Mesenchymal stem cell (in vitro differentiated cells and primary cell): Measurements from ENCODE around the gene OSER1.
A peak's percentile ranks its signal among the peaks of the same experiment; 100 is the strongest.

Source experiments
- DNase-seq: peaks from one replicate; pipeline ENCODE4 v3.0.0-alpha.2; 2013
- H2AFZ ChIP-seq: one replicate; pipeline ENCODE4 v1.6.1; 2013; ENCODE audit warnings: low read depth, mild to moderate bottlenecking, control low read depth, inconsistent platforms, low read length, moderate library complexity
- H2AK5ac ChIP-seq: 2 replicates; pipeline ENCODE4 v1.6.1; 2013; ENCODE audit warnings: low read length, moderate library complexity, mild to moderate bottlenecking, inconsistent platforms; ENCODE audit not compliant: severe bottlenecking
- H2BK120ac ChIP-seq: one replicate; pipeline ENCODE4 v1.6.1; 2013; ENCODE audit warnings: low read depth, mild to moderate bottlenecking, inconsistent platforms, low read length, moderate library complexity
- H2BK12ac ChIP-seq, 2 experiments: one replicate each; pipeline ENCODE4 v1.6.1; 2013; ENCODE audit warnings: inconsistent platforms in 2 of 2, low read length in 2 of 2, mild to moderate bottlenecking in 2 of 2, moderate library complexity in 2 of 2, control low read depth in 1 of 2
- H2BK15ac ChIP-seq: one replicate; pipeline ENCODE4 v1.6.1; 2013; ENCODE audit warnings: mild to moderate bottlenecking, low read depth, inconsistent platforms; ENCODE audit not compliant: poor library complexity, severe bottlenecking
- H2BK5ac ChIP-seq: 2 replicates; pipeline ENCODE4 v1.6.1; 2013; ENCODE audit warnings: low read depth, mild to moderate bottlenecking, low read length, control low read depth, inconsistent platforms; ENCODE audit not compliant: poor library complexity, severe bottlenecking
- H3K14ac ChIP-seq, 2 experiments: one replicate each; pipeline ENCODE4 v1.6.1; 2013; ENCODE audit warnings: inconsistent platforms in 2 of 2, low read length in 2 of 2, control low read depth in 1 of 2, mild to moderate bottlenecking in 1 of 2, moderate library complexity in 1 of 2
- H3K18ac ChIP-seq, 2 experiments: one replicate each; pipeline ENCODE4 v1.6.1; 2013; ENCODE audit warnings: inconsistent platforms in 2 of 2, low read length in 2 of 2, control low read depth in 1 of 2, low read depth in 1 of 2, mild to moderate bottlenecking in 1 of 2
- H3K23ac ChIP-seq, 2 experiments: one replicate each; pipeline ENCODE4 v1.6.1; 2013; ENCODE audit warnings: inconsistent platforms in 2 of 2, low read length in 2 of 2, mild to moderate bottlenecking in 2 of 2, moderate library complexity in 2 of 2, control low read depth in 1 of 2
- H3K27ac ChIP-seq: 2 replicates; pipeline ENCODE4 v1.5.1; 2013; ENCODE audit warnings: mild to moderate bottlenecking, moderate library complexity, low read length, control low read depth, inconsistent platforms; ENCODE audit not compliant: poor library complexity, severe bottlenecking
- H3K27me3 ChIP-seq, 2 experiments: 2 replicates each; pipeline versions ENCODE4 v1.6.1 to v1.7.0; 2013; ENCODE audit warnings: low read length in 2 of 2, mild to moderate bottlenecking in 2 of 2, moderate library complexity in 2 of 2, control low read depth in 1 of 2, inconsistent platforms in 1 of 2; ENCODE audit not compliant: control insufficient read depth in 1 of 2, insufficient read depth in 1 of 2
- H3K36me3 ChIP-seq, 2 experiments: 2 replicates each; pipeline versions ENCODE4 v1.6.1 to v1.7.0; 2013; ENCODE audit warnings: low read length in 2 of 2, control low read depth in 1 of 2, inconsistent platforms in 1 of 2, low read depth in 1 of 2, mild to moderate bottlenecking in 1 of 2; ENCODE audit not compliant: insufficient read depth in 2 of 2, control insufficient read depth in 1 of 2
- H3K4ac ChIP-seq, 2 experiments: one replicate each; pipeline ENCODE4 v1.6.1; 2013; ENCODE audit warnings: inconsistent platforms in 2 of 2, low read length in 2 of 2, mild to moderate bottlenecking in 2 of 2, moderate library complexity in 2 of 2, control low read depth in 1 of 2, low read depth in 1 of 2
- H3K4me1 ChIP-seq: 2 replicates; pipeline ENCODE4 v1.6.1; 2013; ENCODE audit warnings: low read depth, low read length, control low read depth; ENCODE audit not compliant: control insufficient read depth, insufficient read depth
- H3K4me2 ChIP-seq: 2 replicates; pipeline ENCODE4 v1.6.1; 2013; ENCODE audit warnings: low read length, mild to moderate bottlenecking, inconsistent platforms; ENCODE audit not compliant: poor library complexity, severe bottlenecking
- H3K4me3 ChIP-seq, 2 experiments: 2 replicates each; pipeline versions ENCODE4 v1.5.1 to v1.7.0; 2013; ENCODE audit warnings: low read length in 2 of 2, mild to moderate bottlenecking in 2 of 2, control low read depth in 1 of 2, low read depth in 1 of 2; ENCODE audit not compliant: insufficient read depth in 1 of 2
- H3K79me1 ChIP-seq: replicated peaks from 2 replicates; pipeline ENCODE4 v1.6.1; 2013; ENCODE audit warnings: mild to moderate bottlenecking, control low read depth, low read length, inconsistent platforms; ENCODE audit not compliant: poor library complexity, severe bottlenecking
- H3K9ac ChIP-seq: 2 replicates; pipeline ENCODE4 v1.7.0; 2013; ENCODE audit warnings: mild to moderate bottlenecking, low read length, moderate library complexity
- H3K9me3 ChIP-seq: 2 replicates; pipeline ENCODE4 v1.7.0; 2013; ENCODE audit warnings: mild to moderate bottlenecking, low read length; ENCODE audit not compliant: control insufficient read depth
- H4K8ac ChIP-seq: one replicate; pipeline ENCODE4 v1.6.1; 2013; ENCODE audit warnings: inconsistent platforms, mild to moderate bottlenecking, low read length, moderate library complexity
- H4K91ac ChIP-seq: one replicate; pipeline ENCODE4 v1.6.1; 2013; ENCODE audit warnings: mild to moderate bottlenecking, low read length, inconsistent platforms
- WGBS: methylation state at CpG from one replicate; pipeline ENCODE4 v1.1.7; 2013; ENCODE audit warnings: mixed read lengths; 5-methylcytosine and 5-hydroxymethylcytosine counted together

The OSER1 gene

DNA sequence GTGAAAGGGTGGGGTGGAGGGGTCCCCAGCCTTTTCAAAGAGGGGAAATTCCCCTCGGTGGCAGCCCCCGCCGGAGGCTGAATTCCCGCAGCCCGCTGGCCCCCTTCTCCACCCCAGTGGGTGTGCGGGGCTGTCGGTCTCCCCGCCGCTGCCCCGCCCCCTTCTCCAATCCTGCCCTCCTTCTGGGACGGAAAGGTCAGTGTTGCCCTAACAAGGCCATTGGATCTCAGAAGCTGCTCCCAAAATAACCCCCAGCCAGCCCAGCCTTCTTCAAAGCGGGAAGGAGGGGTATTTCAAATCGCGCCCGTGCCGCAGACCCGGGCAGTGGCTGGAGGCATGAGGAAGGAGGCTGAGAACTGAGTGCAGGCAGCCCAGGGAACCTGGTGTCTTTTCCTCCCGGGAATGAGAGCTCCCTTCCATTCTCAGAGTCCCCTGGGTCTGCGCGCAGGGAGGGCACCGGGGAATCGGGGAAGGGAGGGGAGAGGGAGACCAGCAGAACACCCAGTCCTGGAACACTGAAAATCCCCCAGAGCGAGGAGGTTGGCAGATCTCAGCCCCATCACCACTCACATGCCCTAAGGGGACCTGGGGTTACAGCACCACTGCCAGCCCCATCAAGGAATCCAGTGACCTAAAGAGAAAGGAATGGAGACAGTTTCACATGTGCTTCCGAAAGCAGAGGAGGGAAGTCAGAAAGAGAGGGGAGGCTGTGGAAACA is 23.4 kb downstream of the OSER1 start, which contains the start of gene JPH2:
JPH2 (minus strand) TSS at position 135 of the 718 bp plus-strand sequence. CDS start 483 bp downstream, outside the sequence.
- no peaks in the 10 kb centered on the region for H3K79me1 ChIP-seq
- H2BK5ac ChIP-seq, result peak within 1 kb of the TSS; percentile 75
- H3K23ac ChIP-seq, result peak within 1 kb of the TSS in 1 of 2 experiments; percentile 79
- peak within 1 kb of the TSS; percentile 80 for H2AFZ ChIP-seq
- H3K36me3 ChIP-seq, result no peaks in the 10 kb centered on the region
- peak within 1 kb of the TSS; percentile 50 to 89 for H3K18ac ChIP-seq
- H3K27ac ChIP-seq, result peak within 1 kb of the TSS; percentile 89
- peak within 1 kb of the TSS; percentile 76 for H2AK5ac ChIP-seq
- H3K14ac ChIP-seq, result peak within 1 kb of the TSS in 1 of 2 experiments; percentile 83
- H3K27me3 ChIP-seq, result peaks cover 0 to 20% of the 10 kb centered on the region in 2 experiments
- H3K9me3 ChIP-seq, result no peaks in the 10 kb centered on the region
- peak within 1 kb of the TSS; percentile 67 for H3K9ac ChIP-seq
- peaks cover 20% of the 10 kb centered on the region for H3K4me1 ChIP-seq
- DNase-seq, result peak; percentile 83
- H4K8ac ChIP-seq, result peak within 1 kb of the TSS; percentile 88
- peak within 1 kb of the TSS; percentile 78 for H4K91ac ChIP-seq
- 0% methylated on average over 17 of the region's 24 CpGs for WGBS
- peak within 1 kb of the TSS; percentile 82 to 88 for H2BK12ac ChIP-seq
- peak within 1 kb of the TSS; percentile 71 for H3K4me2 ChIP-seq
- H2BK120ac ChIP-seq, result peak within 1 kb of the TSS; percentile 90
- H2BK15ac ChIP-seq, result peak within 1 kb of the TSS; percentile 80
- H3K4me3 ChIP-seq, result peak within 1 kb of the TSS; percentile 52 to 61
- peak within 1 kb of the TSS; percentile 28 to 78 for H3K4ac ChIP-seq

DNA sequence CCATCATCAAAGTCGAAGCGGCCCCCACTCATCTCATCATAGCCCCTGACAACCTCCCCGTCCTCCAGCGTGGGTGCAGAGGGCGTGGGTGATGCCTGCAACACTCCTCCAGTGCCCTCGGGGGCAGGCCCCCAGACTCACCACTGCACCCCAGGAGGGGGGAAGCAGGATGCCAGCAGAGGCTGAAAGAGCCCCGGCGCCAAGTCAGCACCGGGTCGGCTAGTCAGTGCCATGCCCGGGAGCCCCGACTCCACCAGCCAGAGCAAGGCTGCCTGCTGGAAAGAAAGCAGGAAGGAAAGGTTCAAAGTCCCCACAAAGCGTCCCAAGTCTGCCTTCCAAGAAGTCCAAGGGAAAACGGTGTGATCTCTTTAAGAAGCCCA is 23.9 kb downstream of the OSER1 start:
- H4K8ac ChIP-seq, result peak overlapping the region; percentile 62
- H2AFZ ChIP-seq, result peak overlapping the region; percentile 80
- H3K4ac ChIP-seq, result peak overlapping the region; percentile 20 to 78
- peak overlapping the region; percentile 71 for H3K4me2 ChIP-seq
- H3K9ac ChIP-seq, result peak overlapping the region; percentile 67
- H2BK15ac ChIP-seq, result peak overlapping the region; percentile 80
- peak overlapping the region; percentile 50 to 89 for H3K18ac ChIP-seq
- WGBS, result 23% methylated on average over 14 of the region's 14 CpGs
- no peaks in the 10 kb centered on the region for H3K9me3 ChIP-seq
- H3K27ac ChIP-seq, result peak overlapping the region; percentile 51
- H3K4me3 ChIP-seq, result peak overlapping the region; percentile 52 to 61
- H2BK12ac ChIP-seq, result peak overlapping the region in 1 of 2 experiments; percentile 87
- peak overlapping the region; percentile 90 for H2BK120ac ChIP-seq
- H2BK5ac ChIP-seq, result peak overlapping the region; percentile 67
- H3K79me1 ChIP-seq, result no peaks in the 10 kb centered on the region
- H3K27me3 ChIP-seq, result peaks cover 0 to 25% of the 10 kb centered on the region in 2 experiments
- no peak overlapping the region for H3K23ac ChIP-seq
- no peak overlapping the region for H2AK5ac ChIP-seq
- no peaks in the 10 kb centered on the region for H3K36me3 ChIP-seq
- H4K91ac ChIP-seq, result no peak overlapping the region
- peak overlapping the region in 1 of 2 experiments; percentile 83 for H3K14ac ChIP-seq
- DNase-seq, result no peak
- peaks cover 21% of the 10 kb centered on the region for H3K4me1 ChIP-seq

DNA sequence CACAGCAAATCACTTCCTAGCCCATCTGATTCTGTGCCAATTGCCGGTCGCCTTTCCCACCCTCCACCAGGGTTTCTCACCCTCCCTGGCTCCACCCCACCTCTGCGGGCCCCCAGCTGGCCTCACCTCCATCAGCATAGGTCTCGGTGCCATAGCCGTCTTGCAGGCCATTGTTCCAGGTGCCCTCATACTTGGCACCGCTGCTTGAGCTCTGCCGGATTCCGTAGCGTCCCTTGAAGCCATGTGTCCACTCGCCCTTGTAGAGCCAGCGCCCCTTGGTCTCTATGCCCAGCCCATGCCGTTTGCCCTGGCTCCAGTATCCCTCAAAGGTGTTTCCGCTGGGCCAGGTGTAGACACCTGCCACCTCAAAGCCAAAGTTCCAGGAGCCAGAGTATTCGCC is 24.4 kb downstream of the OSER1 start:
- H3K4me1 ChIP-seq, result peaks cover 24% of the 10 kb centered on the region
- H4K8ac ChIP-seq, result no peak overlapping the region
- H2AFZ ChIP-seq, result no peak overlapping the region
- peak overlapping the region in 1 of 2 experiments; percentile 78 for H3K4ac ChIP-seq
- DNase-seq, result no peak
- H3K79me1 ChIP-seq, result no peaks in the 10 kb centered on the region
- peaks cover 0 to 30% of the 10 kb centered on the region in 2 experiments for H3K27me3 ChIP-seq
- no peak overlapping the region for H2BK5ac ChIP-seq
- H3K27ac ChIP-seq, result no peak overlapping the region
- no peak overlapping the region for H4K91ac ChIP-seq
- no peak overlapping the region for H2AK5ac ChIP-seq
- no peak overlapping the region for H3K9ac ChIP-seq
- H3K36me3 ChIP-seq, result no peaks in the 10 kb centered on the region
- 91% methylated on average over 14 of the region's 14 CpGs for WGBS
- peak overlapping the region in 1 of 2 experiments; percentile 55 for H3K18ac ChIP-seq
- no peaks in the 10 kb centered on the region for H3K9me3 ChIP-seq
- H3K23ac ChIP-seq, result no peak overlapping the region
- H2BK15ac ChIP-seq, result peak overlapping the region; percentile 17
- peak overlapping the region in 1 of 2 experiments; percentile 37 for H2BK12ac ChIP-seq
- H3K4me3 ChIP-seq, result no peak overlapping the region
- H3K4me2 ChIP-seq, result peak overlapping the region; percentile 71
- no peak overlapping the region for H3K14ac ChIP-seq
- H2BK120ac ChIP-seq, result peak overlapping the region; percentile 90

DNA sequence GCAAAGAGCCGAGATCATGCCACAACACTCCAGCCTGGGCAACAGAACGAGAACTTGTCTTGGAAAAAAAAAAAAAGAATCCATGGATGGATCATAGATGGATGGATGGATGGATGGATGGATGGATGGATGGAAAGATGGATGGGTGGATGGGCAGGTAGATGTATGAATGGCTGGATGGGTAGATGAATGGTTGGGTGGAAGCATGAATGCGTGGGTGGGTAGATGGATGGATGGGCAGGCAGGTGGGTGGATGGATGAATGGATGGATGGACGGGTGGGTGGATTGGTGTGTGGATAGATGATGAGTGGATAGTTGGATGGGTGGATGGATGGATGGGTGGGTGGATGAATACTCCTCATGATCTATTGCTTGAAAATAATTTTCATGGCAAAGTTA is 25.0 kb downstream of the OSER1 start:
- H2BK120ac ChIP-seq, result no peak overlapping the region
- H3K27ac ChIP-seq, result no peak overlapping the region
- 94% methylated on average over 4 of the region's 4 CpGs for WGBS
- H2AK5ac ChIP-seq, result no peak overlapping the region
- no peak overlapping the region for H3K18ac ChIP-seq
- H3K27me3 ChIP-seq, result peaks cover 0 to 36% of the 10 kb centered on the region in 2 experiments
- H4K91ac ChIP-seq, result no peak overlapping the region
- no peak overlapping the region for H3K9ac ChIP-seq
- no peak overlapping the region for H3K4ac ChIP-seq
- no peak overlapping the region for H2BK5ac ChIP-seq
- H3K9me3 ChIP-seq, result no peaks in the 10 kb centered on the region
- no peak for DNase-seq
- no peaks in the 10 kb centered on the region for H3K36me3 ChIP-seq
- H3K23ac ChIP-seq, result no peak overlapping the region
- no peak overlapping the region for H2BK15ac ChIP-seq
- H2AFZ ChIP-seq, result no peak overlapping the region
- H3K4me3 ChIP-seq, result no peak overlapping the region
- peak overlapping the region in 1 of 2 experiments; percentile 19 for H2BK12ac ChIP-seq
- peaks cover 28% of the 10 kb centered on the region for H3K4me1 ChIP-seq
- H3K4me2 ChIP-seq, result no peak overlapping the region
- no peak overlapping the region for H3K14ac ChIP-seq
- no peak overlapping the region for H4K8ac ChIP-seq
- no peaks in the 10 kb centered on the region for H3K79me1 ChIP-seq
